IPS DF 19.7 (cell line): ENCODE results near the gene SETD5.

Experiments used
- DNase-seq: peaks from one replicate; pipeline ENCODE4 v3.0.0-alpha.2; 2013; ENCODE audit warnings: low read depth, low spot score

SETD5 gene, protein sequence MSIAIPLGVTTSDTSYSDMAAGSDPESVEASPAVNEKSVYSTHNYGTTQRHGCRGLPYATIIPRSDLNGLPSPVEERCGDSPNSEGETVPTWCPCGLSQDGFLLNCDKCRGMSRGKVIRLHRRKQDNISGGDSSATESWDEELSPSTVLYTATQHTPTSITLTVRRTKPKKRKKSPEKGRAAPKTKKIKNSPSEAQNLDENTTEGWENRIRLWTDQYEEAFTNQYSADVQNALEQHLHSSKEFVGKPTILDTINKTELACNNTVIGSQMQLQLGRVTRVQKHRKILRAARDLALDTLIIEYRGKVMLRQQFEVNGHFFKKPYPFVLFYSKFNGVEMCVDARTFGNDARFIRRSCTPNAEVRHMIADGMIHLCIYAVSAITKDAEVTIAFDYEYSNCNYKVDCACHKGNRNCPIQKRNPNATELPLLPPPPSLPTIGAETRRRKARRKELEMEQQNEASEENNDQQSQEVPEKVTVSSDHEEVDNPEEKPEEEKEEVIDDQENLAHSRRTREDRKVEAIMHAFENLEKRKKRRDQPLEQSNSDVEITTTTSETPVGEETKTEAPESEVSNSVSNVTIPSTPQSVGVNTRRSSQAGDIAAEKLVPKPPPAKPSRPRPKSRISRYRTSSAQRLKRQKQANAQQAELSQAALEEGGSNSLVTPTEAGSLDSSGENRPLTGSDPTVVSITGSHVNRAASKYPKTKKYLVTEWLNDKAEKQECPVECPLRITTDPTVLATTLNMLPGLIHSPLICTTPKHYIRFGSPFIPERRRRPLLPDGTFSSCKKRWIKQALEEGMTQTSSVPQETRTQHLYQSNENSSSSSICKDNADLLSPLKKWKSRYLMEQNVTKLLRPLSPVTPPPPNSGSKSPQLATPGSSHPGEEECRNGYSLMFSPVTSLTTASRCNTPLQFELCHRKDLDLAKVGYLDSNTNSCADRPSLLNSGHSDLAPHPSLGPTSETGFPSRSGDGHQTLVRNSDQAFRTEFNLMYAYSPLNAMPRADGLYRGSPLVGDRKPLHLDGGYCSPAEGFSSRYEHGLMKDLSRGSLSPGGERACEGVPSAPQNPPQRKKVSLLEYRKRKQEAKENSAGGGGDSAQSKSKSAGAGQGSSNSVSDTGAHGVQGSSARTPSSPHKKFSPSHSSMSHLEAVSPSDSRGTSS (N-terminal part only)

DNA sequence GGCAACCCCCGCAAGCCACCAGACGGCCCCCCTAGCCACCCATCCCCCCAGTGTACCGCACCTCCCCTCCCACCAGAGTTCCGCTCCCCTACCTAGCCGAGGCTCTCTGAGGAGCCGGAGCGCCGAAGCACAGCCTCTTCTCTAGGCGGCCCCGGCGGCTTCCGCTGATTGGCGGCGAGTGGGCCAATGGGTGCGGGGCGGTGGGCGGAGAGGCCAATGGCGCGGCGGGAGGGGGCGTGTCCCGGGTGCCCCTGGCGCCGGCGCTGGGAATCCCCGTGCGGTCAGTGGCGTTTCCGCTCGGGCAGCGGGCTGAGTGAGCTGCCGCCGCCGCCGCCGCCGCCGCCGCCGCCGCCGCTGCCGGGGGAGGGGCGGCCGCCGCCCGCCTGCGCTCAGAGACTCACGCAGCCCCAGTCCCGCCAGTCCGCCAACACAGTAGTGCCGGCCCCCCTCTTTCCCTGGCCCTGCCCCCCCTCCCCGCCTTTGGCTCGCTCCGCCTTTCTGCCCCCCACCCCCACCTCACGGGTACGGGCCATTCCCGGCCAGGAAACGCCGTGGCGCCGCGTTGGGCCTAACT, at the start of gene SETD5:
Gene SETD5, plus strand, starts transcription at position 284 of the 574 bp plus-strand sequence. CDS start 31,324 bp downstream, outside the sequence.
- DNase-seq = peak; percentile 54

DNA sequence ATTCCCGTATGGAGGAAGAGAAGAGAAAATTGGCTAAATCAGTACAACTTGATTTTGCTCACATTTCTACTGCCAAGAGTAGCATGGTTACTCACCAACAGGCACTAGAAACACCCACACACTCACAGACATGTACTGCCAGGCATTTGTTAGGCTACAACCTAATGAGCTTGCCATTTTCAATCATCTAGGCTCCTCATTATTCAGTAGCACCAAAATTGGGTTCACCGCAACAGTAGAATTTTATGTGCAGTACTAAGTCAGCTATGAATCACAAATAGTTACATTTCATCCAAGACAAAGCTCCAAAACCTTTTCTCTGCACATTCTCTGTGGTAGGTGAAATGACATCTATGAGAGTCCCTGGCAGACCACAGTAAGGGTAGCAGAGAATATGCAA, 49.5 kb upstream of the SETD5 start:
- no peak for DNase-seq

DNA sequence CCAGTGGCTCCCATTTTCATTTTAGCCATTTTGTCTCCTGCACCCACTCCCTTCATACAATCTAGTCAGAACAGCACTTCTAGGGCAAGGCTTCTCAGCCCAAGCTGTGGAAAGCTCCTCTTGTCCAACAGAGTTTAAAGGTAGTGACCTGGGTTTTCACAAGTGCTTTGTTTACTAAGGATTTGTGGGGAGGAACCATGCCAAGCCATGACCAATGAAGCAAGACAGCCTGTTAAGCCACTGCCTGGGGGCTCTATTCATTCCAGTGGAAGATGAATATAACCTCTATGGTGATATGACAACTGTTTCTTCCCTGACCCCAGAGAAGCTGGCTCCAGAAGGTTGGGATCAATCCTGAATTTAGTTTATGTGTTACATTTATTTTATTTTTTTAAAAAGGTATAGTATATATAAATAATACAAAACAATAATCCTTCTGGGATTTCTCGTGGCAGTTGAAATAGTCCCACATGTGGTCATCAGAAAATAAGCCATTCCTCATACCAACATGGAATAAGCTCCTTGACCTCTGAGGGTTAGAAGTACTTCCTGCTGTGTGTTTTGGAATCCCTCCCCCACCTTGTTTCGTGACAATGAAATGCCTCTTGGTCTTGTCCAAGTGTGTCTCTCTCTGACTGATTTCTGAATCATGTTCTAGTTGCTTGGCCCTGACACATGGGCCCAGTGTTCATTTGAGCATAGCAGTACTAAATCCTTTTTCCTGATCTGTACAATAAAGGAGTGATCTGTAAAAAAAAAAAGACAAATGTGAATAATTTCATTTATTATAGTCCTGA, 47.9 kb upstream of the SETD5 start:
- DNase-seq = no peak

DNA sequence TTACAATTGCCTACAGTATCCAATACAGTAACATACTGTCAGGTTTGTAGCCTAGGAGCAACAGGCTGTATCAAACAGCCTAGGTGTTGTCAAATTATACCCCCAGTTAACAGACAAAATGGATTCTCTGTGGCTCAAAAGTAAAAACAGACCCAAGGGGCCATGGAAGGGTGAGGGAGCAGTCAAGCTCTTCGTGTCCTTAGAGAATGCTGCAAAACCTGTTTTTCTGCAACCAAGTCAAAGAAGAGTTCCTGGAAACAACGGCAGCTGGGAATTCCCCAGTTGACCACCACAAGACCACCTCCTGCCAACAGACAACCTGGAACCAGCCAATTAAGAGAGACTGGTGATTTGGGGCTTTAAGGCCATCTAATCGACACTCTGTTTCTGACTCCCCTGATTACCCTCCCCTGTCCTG, 45.7 kb upstream of the SETD5 start:
- DNase-seq = peak; percentile 86

DNA sequence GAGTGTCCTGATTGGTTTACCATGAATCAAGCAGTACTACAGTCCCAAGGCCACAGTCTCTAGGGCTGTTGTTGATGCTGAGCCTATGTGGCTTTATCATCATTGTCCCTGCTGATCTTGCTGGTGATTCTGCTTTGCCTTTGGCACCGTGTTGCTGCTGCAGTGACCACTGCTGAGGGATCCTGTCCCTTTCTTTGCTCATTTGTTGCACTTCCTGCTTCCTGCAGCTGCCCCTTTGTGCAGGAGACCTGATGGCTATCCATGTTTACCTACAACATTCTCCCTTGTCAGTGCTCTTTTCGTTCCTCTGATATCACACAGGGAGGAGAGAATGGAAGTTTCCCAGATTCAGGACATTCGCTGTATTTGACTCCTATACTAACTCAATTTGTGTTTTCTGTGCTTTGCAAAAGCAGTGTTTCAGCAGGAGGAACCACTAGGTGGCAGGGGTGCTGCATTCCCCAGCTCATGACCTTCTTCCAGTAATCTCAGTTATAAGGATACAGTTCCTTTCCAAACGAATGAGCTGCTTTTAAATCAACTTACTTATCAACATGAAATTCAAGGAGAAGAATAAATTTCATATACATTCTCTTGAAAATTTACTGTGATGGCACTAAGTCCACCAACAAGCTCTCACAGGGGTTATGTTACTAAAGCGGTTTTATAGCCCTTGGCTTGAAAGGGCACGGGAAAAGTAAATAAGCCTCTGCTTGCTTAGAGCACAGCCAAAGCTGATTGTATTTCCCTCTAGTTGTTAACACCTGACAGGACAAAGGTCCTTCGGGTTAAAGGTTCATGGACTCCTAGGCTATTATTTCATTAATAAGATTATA, 44.3 kb upstream of the SETD5 start:
- no peak for DNase-seq

DNA sequence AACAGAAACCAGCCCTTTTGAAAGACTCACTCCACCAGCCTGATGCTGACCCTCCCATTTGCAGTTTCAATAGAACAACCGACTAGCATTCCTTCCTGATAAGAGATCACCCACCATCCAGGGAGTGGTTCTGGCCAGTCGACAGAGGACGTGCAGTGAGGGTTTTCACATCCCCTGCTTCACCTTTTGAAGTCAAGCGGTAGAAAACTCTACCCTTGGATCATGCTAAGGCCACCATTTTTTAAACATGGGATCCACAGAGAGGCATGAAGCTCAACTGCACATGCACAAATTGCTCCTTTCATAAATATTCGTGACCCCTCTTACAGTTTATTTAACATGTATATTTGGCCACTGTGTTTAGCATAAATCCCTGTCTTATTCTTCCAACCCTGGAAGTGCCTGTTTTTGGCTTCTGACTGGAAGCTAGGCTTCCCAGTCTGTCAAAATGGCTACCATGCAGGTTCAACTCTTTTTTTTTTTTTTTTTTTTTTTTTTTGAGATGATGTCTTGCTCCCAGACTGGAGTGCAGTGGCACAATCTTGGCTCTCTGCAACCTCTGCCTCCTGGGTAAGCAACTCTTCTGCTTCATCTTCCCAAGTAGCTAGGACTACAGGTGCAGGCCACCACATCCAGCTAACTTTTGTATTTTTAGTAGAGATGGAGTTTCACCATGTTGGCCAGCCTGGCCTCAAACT, 35.6 kb upstream of the SETD5 start:
- no peak for DNase-seq

DNA sequence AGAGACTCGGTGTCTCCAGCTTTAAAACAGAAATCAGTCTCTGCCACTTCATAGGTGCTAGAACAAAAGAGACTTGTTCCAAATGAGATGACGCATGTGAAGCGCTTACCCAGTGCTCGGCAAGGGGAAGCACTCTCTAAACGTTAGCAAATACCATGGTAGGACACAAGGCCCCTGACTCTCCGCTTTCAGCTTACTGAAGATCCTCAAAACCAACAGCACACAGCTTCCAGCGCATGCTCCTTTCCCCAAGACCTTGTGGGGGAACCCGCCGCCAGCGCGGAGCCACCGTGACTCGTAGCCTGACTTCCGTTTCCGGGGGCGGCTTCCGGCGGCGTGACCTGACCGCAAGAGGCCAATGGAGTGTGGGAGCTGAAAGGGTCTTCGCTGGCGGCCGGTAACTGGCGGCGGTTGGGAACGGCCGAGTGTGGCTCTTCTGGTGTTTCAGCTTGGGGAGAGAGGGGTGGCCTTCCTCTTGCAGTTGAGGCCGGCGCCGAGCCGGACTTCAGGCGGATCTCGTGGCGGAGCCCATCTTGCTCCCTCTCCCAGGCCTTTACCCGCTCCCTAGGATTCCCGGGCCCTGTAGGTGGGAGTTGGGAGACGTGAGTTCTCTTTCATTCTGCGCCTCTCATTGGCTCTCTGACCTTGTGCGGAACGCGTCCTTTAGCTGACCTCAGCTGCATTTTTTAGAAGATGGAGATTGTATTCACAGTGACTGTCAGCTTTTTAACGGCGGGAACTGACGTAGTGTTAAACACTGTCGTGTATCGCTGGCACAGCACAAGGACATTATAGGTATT, 34.5 kb upstream of the SETD5 start, which contains the start of gene THUMPD3:
Gene THUMPD3, plus strand, starts transcription at position 324 of the 800 bp plus-strand sequence. CDS start 2,015 bp downstream, outside the sequence.
- DNase-seq = peak; percentile 81

DNA sequence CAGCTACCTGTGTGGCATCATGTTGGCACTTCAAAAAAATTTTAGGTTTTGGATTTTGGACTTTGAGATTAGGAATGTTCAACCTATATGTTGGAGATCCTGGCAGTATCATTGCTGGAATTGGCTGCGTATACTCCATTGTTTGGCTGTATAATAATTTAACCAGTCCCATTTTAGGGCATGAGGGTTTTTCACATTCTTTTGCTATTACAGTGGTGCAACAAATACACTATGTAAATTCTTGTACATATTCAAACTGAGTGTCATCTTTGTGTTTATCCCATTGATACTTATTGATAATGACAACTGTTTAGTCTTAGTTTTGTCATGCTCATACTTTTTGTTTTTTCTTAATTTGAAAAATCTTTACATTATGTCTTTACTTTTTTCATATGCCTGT, 27.9 kb upstream of the SETD5 start:
- no peak for DNase-seq

DNA sequence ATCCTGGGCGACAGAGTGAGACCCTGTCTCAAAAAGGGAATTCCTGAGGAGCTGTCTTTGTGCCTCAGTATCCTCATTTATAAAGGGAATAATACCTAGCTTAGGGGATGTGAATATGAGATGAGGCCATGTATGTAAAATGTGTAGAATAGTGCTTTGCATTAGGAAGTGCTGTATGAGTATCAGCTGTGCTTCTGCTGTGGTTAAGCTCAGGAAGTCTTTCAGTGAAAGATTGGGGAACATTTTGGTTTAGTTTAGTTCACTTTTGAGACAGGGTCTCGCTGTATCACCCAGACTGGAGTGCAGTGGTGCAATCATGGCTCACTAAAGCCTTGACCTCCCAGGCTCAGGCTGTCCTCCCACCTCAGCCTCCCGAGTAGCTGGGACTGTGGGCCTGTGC, 23.9 kb upstream of the SETD5 start:
- no peak for DNase-seq

DNA sequence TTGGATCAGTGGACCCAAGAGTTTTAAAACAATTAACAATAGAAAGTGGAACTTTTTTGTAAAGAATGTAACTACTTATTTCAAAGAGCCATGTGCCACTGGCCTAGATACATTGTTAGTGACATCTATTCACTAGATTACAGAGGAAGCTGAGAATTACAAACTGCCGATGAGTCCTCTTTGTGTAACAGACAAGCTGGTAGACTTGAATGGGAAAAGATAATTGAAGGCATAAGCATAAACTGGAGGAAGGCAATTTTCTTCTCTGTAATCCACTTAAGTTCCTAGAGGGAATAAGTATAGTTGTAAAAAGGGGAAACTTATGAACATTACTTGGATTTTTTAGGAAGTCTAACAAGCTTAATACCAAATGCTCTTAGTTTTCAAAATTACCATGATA, 19.4 kb upstream of the SETD5 start:
- no peak for DNase-seq

DNA sequence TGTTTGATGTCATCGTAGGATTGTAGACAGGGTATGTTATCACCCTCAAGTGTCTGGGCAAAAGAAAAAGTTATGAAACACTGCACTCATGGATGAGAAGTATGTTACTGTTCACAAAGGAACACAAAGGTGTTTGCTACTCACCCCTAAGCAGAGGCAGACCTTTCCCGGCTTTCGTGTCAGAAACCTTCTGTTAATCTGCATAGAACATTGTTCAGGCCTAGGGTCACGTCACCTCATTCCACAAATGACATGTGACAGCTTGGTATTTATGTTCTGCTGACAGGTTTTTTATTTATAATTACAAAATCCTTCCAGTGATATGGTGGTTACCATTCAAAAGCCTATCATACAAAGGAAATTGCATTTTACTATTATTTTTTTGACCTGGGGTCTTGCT, 18.1 kb upstream of the SETD5 start:
- DNase-seq = no peak

DNA sequence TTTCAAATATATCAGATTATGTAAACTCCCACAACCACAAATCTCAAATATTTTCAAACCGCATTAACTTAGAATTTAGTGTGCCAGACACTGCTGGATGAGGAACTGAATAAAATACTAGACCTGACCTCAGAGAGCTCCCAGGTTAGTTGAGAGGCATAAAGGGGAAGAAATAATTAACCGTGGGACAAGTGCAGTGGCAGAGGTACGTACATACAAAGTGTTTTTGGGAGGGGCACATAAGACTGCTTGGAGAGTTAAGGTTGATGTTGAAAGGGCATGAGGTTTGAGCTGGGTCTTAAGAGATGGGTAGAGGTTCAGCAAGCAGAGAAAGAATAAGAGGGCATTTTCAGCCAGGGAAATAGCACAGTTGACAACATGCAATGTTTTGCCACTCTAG, 17.4 kb upstream of the SETD5 start:
- DNase-seq = no peak

DNA sequence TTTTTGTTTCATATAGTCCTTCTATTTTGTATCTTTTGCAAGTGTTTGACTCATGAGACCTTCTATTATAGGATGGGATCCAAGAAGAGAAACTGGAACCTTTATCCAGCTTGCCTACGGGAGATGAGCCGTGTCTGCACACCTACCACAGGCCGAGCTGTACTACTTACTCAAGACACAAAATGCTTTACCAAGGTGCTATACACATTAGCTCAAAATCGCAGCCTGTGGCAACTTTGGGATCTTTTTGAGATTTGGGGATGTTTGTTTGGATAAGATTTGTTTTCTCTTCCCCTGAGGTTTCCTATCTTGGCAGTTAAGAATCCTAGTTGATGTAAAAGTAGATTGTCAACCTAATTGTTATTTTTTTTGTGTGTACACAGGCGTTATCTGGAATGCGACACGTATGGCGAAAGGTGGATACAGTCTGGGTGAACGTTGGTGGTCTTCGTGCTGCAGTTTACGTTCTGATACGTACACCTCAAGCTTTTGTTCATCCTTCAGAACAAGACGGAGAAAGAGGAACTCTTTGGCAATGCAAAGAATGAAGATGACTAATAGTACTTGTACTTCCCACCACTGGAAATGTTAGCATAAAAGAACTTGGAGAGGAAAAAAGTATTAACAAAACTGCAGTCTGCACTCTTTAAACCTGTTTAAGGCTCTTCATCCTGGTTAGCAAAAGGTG, 13.1 kb upstream of the SETD5 start:
- DNase-seq = no peak

DNA sequence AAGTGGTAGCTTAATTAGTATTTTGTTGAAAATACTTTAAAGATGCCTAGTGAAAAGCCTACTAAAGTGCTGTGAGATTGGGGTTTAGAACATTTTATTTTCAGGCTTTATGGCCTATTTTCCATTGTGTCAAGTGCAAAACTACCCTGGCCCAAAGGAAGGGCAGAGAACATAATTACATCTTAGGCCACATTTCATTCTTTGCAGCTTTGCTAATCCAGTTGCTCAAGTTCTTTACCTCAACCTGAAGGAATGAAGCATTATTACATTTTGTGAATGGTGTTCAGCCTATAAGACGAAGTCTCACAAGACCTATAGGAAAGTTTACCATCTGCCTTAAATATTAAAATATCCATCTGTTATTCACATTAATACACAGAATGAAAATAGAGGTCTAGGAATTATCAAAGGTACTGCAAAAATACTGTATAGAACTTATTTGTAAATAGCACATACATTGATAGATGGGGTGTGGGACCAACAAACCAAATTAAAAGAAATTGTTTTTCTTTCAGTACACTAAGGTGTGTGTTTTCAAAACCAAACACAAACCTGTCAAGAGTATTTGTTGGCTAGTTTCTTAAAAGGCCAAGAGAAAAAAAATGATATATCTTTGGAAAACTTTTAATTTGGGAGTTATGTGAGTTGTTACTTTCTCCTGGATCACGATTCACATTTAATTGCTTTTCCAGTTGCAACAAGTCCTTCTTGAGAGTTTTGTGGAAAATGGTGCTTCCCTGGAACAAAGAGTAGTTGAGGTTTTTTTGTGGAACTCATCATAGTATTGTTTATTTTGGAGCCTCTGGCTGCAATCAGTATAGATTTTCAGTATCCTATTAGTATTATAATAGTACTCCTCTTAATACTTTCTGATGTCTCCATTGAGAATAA, 12.0 kb upstream of the SETD5 start:
- no peak for DNase-seq

DNA sequence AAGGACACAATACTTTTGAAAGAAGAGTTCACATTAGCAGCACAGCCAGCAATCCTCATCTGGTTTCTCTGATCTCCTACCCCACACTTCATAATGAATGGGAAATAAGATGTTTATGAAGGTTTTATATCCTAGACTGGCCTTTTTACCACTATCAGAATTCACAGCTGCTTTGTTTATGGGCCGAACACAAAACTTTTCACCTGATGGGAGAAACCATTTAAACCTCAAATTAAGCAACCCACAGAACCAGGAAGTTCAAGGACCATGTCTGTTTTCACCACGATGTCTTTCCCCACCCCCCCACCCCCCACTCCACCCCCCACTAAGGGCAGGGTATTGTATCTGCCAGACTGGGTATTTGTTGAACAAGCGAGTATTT, 11.3 kb upstream of the SETD5 start:
- DNase-seq = no peak

DNA sequence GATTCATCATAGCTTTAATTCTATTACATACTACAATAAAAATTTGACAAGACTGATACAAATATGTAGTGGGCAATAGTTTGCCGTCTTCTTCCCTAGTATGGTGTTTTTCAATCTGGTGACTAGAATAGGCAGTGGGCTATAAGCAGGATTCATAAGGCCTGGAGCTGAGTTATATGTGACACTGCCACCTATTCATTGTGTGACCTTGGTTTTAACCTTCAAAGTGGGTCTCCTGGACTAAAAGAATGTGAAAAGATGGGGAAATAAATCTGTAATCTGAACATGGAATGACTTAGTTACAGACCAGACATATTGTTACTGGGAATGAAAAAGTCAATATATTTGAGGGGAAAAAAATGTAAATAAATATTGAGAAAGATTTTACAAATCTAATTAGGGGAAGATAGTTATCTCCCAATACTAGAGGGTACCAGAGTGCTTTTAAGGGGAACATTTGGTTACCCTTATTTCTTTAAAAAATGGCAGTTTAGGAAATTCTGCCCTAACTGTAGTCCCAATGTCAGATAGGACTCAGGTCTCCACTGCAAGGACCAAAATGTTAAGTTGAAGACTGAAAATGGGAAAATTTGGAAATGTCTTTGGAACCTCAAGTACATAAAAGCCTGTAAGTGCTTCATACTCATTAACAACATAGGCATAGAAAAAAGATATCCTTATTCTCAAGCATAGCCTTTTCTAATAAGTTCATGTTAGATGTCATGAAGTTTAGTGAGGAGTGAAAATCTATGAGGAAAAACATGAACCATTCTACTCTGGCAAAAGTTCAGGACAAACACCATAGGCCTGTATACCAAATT, 10.7 kb upstream of the SETD5 start:
- no peak for DNase-seq
